Glomerular visceral epithelial cell (primary cell): ENCODE data around the gene SLC8A1.

Source experiments
- DNase-seq: peaks from one replicate; pipeline ENCODE4 v3.0.0-alpha.2; 2016; ENCODE audit errors: extremely low spot score

The SLC8A1 gene

GRCh38 chr2:40230707-40231432, 221.0 kb downstream of the SLC8A1 start:
- DNase-seq = no peak

GRCh38 chr2:40230186-40230585, 221.7 kb downstream of the SLC8A1 start:
- no peak for DNase-seq

GRCh38 chr2:40228310-40228709, 223.6 kb downstream of the SLC8A1 start:
- DNase-seq = no peak

DNA sequence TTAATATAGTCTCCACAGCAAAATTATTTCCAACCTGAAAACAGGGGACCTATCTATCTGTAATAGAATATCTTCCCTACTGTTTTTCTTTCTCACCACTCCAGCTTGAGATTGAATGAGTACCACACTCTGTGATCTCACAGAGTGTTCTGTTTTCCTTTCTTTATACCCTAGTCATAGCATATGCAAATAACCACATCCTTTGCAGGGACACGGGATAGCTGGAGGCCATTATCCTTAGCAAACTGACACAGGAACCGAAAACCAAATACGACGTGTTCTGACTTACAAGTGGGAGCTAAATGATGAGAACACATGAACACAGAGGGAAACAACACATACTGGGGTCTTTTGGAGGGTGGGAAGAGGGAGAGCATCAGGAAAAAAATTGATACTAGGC, 224.7 kb downstream of the SLC8A1 start:
- DNase-seq = no peak

- DNase-seq = no peak
These were observed 225.3 kb downstream of the SLC8A1 start for GRCh38 chr2:40226637-40227036.

GRCh38 chr2:40225670-40226210, 226.2 kb downstream of the SLC8A1 start:
- DNase-seq = no peak

DNA sequence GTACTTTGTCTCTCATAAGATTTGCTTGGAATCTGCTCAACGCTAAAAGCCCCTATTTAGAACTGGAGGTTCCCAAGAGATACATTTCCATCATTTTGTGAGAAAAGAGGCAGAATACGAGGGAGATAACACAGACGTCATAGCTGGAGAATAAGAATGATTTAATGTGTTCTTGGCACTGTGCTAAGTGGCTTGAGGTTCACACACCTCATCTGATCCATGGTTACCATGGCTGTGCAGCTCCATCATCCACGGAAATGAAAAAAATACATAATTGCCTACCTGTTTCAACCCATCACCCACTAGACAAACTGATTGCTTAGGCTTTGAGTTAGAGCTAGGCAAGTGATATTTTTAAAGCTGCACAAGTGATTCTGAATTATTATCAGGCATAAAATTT, 227.6 kb downstream of the SLC8A1 start:
- DNase-seq = no peak

DNA sequence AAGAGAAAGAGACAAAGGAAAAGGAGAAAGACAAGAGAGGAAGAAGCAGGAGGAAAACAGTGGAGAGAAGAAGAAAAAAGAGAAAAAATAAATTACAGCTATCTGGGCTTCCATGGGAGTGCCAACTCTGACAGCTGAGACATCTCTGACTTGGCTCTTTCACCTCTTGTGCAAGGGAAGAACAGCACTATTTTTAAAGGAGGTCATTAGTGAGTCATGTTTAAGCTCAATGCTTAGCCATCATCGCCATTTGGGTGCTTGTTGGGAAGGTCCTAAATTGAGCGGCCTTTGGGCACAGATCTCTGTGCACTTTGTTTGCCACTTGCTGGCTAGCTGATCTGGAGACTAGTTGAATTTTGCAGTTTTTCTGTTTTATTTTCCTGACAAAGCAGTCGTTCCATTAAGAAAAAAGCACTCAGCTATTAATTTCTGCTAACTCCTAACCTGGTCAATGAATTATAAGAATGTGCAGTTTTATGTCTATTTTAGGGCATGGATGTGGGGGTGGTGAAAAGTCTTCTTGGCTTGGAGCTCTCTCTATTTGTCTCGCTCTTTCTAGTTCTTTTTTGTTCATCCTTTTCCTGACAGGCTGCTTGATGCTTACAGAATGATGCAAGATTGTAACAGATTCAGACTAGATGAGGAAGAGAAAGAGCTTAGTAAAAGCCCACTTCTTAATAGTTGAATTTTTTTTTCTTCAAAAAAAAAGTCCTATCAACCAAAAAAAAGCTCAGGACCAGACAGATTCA, 231.5 kb downstream of the SLC8A1 start:
- peak; percentile 9 for DNase-seq

DNA sequence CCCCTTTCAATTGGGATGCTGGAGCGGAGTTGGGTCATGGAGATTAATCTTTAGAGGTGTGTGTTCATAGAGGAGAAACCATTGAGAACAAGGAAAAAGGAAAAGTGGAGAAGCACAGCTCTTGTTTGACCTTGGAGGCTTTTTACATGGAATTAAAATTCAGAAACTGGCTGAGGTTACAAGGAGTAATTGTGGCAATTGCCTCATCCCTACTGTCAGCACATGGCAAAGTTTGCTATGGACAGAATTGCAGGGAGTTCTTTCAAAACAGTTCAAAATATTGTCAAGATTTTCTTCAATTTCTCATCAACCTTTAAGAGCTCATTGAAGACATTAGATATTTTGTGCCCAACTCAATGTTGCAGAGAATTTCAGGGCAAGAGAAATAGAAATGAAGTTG, 232.7 kb downstream of the SLC8A1 start:
- DNase-seq = no peak

GRCh38 chr2:40218679-40219078, 233.2 kb downstream of the SLC8A1 start:
- DNase-seq = peak; percentile 53

DNA sequence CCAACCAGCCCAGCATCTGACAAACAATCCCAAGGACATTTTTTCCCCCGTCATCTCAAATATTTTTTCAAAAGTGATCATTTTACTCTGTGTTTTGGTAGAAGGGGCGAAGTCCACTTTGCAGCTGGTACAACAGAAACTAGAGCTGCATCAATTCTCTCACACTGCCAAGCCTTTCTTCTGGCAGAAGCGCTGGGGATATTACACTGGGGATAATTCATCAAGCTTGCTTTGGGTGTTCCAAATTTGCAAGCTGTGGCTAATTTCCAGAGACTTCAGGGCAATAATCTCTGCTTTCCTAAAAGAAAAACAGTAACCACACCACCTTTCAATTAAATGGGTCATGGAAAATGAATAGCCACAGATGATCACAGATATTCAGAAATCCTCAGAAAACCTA, 238.3 kb downstream of the SLC8A1 start:
- DNase-seq = no peak

DNA sequence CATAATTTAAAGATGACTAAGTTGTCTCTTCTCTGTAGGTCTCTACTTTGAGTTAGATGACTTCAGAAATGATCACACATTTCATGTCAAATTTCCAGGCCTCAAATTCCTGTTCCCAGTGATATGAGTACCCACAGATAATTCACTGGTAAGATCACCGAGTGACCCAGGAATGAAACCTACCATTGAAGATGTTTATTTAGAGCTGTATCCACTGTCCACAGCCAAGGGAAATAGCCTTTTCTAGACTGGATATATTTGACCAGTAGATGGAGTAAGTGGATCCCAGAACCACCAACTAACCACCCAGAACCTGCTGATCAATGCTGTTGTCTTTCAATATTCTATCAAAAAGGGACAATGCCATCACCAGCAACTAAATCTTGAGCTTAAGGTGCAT, 238.8 kb downstream of the SLC8A1 start:
- DNase-seq = peak; percentile 36

- DNase-seq = no peak
These were observed 240.9 kb downstream of the SLC8A1 start for GRCh38 chr2:40210968-40211353.

GRCh38 chr2:40210344-40210967, 241.4 kb downstream of the SLC8A1 start:
- no peak for DNase-seq

GRCh38 chr2:40209761-40210160, 242.1 kb downstream of the SLC8A1 start:
- no peak for DNase-seq

GRCh38 chr2:40208463-40208862, 243.4 kb downstream of the SLC8A1 start:
- no peak for DNase-seq

GRCh38 chr2:40204268-40204667, 247.6 kb downstream of the SLC8A1 start:
- DNase-seq = no peak

DNA sequence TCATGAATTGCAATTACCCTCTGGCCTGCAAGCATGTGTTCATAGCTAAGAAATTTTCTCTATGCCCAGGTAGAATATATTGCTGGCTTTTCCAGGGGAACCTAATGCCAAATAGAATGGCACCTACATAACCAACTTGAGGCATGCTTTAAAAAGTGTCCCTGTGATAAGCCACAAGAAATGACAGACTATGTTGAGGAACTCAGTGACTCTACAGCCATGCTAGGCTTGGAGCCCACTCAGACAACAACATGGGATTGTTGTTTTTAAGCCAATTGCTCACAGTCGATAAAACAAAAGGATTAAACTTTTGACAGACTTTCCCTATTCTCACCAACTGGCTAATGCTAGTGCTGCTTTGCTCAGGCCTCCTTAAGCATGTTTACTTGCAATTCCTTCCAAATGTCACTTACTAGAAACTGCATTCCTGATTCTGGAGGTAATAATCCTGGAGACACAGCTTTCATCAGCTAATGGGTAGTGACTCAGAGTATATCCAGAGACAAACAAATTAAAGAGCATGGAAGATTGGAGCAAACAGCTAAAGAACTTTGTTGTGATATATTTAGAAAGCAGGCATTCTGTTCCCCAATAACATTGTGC, 249.0 kb downstream of the SLC8A1 start:
- no peak for DNase-seq

GRCh38 chr2:40201425-40201824, 250.5 kb downstream of the SLC8A1 start:
- no peak for DNase-seq

GRCh38 chr2:40200366-40200915, 251.4 kb downstream of the SLC8A1 start:
- DNase-seq = no peak

- no peak for DNase-seq
These were observed 252.1 kb downstream of the SLC8A1 start for GRCh38 chr2:40199771-40200170.

- DNase-seq = no peak
These were observed 254.8 kb downstream of the SLC8A1 start for GRCh38 chr2:40197121-40197520.
